ENCODE results near the gene TMEM98.
"Not testable (repeated sequence)": the region's sequence is repeated elsewhere in the genome, so short reads cannot be mapped to it uniquely, and the experiment has no call there.

The TMEM98 gene

DNA sequence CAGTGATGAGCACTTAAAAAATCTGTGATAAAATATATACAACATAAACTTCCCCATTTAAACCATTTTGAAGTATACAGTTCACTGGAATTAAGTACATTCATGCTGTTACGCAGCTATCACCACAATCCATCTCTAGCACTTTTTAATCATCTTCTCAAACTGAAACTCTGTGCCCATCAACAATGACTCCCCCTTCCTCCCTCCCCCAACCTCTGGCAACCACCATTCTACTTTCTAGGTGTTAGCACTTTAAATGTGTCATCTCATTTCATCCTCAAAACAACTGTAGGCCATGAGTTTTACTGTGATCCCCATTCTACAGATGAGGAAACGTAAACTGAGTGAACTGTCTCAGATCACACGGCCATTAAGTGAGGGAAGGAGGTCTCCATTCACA lies 13.8 kb upstream of the TMEM98 start:
- no peak for DNase-seq (ENCODE audit: low read depth)

DNA sequence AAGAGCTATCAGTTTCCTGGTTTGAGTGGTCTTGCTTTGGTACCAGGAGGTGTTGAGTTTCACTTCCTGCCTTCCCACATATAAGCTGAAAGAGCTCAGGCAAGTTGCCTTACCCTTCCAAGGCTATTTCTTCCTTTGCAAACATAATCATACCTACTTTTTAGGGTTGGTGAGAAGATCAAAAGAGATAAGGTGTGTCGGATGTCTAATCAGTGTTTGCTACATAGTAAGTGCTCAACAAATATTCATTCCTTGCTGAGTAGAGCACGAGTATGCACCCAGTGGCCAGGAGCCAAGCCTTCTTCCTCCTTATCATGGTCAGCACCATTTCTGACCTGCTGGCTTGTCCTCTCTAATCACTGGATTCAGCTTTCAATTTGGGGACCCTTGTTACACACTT lies 12.7 kb upstream of the TMEM98 start:
- no peak for DNase-seq (ENCODE audit: low read depth)

DNA sequence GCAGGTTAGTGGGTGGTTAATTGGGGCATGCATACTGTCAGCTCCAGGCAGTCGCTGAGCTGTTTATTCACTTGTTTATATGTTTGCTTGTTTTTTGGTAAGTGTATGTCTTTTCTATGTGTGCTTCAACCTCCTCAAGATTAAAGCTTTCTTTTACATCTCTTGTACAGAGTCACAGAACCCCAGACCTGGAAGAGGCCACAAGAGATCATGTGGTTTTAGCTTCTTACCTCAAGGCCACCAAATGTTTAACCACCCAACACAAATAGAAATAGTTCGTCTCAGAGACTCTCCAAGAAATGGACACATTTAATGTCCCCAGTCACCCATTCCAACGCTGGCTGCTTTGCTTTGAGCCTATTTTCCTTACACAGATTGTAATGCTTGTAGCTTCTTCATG lies 11.8 kb upstream of the TMEM98 start:
- DNase-seq (ENCODE audit: low read depth), result no peak

DNA sequence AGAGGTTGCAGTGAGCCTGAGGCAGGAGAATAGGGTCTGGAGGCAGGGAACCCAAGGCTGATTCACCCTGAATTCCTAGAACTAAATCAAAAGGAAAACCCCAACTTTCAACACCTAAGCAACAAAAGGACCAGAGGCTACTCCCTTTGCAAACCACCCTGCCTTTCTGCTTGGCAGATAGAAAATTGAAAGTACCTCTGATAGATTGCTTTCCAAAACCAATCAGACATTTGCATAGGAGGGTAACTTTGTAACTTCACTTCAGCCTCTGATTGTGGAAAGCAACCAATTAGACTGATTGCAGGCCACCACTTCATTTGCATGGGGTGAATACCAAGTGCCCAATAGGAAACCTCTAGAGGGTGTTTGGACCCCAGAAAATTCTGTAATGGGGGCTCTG lies 10.9 kb upstream of the TMEM98 start:
- DNase-seq (ENCODE audit: low read depth), result no peak

DNA sequence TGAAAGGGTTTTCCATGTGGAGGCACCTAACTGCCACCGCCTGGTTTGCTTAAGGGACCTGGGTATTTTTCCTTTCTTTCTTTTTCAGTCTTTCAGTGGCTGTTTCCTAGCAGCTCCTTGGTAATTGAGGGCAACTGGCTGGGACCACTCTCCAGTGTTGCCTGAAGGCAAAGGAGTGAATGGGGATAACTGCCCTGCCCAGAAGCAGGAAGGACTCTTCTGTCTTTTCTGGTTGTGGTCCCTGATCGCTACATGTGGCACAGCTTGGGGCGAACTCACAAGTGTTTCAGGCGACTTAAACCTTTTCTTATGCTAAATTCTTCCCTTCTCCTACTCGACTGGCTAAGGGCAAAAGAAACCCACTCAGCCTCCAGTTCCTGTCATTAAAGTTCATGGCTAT lies 10.1 kb upstream of the TMEM98 start:
- no peak for DNase-seq (ENCODE audit: low read depth)

DNA sequence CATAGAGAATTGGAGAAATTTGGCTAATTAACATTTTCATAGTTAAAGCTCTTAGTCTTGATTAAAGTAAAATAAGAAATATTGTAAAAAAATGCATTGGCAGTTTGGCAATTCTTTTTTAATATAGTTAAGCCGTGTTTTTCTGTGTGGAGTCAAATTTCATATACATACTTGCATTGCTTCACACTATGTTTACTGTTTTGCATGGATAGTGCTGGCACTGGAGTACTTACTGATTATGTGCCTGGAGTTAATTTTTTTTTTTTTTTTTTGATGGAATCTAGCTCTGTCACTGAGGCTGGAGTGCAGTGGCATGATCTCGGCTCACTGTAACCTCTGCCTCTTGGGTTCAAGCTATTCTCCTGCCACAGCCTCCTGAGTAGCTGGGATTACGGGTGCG lies 8.1 kb upstream of the TMEM98 start:
- not testable (repeated sequence) for DNase-seq (ENCODE audit: low read depth)

DNA sequence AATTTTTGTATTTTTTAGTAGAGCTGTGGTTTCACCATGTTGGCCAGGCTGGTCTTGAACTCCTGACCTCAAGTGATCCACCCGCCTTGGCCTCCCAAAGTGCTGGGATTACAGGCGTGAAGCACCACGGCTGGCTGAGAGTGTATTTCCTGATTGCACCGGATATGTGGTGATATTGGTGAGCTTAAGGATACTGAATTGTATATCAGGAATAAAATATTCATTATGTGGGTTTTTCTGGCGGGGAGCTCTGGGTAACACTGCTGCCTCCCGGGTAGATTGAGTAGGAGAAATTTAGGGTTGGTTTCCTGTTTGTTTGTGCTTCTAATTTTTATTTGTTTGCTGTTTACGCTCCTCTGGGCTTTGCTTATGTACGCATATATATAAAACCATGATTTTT lies 7.7 kb upstream of the TMEM98 start:
- no peak for DNase-seq (ENCODE audit: low read depth)

DNA sequence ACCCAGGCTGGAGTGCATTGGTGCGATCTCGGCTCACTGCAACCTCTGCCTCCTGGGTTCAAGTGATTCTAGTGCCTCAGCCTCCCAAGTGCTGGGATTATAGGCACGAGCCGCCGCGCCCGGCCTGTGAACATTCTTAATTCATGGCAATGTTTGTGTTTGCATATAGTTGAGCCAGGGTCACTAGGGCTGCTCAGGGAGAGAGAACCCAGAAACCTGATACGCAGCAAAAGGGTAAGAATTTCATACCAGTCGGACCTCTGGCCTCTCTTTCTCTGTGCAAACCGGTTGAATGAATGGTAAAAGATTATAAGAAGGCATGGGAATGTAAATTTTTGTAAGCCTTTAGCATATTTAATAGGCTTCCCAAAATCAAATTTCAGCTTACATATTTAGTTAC lies 6.9 kb upstream of the TMEM98 start:
- no peak for DNase-seq (ENCODE audit: low read depth)

DNA sequence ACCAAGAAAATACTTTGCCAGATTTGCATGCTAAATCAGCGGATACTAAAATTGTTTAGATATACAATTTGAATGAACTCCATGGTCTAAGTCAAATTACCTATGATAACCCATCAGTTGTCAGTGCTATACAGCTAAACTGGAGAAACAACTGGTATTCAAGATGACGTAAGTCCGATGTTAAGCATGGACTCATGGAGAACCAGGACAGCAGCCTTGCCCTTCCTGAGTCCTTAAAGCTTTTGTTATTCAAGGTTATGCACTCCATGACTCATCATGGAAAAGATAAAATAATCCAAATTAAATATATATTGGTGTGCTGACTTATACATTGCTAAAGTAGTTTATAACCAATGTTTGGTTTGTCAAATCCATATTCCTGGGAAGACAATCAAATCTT lies 4.0 kb upstream of the TMEM98 start:
- DNase-seq (ENCODE audit: low read depth), result not testable (repeated sequence)

DNA sequence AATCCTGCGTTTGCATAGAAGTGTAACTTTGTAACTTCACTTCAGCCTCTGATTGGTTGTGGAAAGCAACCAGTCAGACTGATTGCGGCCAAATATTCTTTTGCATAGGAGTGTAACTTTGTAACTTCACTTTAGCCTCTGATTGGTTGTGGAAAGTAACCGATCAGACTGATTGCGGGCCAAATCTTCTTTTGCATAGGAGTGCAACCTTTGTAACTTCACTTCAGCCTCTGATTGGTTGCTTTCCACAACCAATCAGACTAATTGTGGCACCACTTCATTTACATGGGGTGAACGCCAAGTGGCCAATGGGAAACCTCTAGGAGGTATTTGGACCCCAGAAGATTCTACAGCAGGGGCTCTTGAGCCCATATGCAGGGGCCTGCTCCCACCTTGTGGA lies 1.8 kb upstream of the TMEM98 start:
- DNase-seq (ENCODE audit: low read depth), result no peak

DNA sequence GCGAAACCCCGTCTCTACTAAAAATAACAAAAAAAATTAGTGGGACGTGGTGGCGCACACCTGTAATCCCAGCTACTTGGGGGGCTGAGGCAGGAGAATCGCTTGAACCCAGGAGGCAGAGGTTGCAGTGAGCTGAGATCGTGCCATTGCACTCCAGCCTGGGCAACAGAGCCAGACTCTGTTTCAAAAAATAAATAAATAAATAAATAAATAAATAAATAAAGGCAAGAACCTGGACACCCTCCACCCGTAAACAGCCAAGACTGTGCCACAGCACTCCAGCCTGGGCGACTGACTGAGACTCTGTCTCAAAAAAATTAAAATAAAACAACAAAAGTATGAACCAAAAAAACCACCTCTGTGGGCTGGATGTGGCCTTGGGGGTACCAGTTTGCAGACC lies 1.2 kb upstream of the TMEM98 start:
- DNase-seq (ENCODE audit: low read depth), result not testable (repeated sequence)

DNA sequence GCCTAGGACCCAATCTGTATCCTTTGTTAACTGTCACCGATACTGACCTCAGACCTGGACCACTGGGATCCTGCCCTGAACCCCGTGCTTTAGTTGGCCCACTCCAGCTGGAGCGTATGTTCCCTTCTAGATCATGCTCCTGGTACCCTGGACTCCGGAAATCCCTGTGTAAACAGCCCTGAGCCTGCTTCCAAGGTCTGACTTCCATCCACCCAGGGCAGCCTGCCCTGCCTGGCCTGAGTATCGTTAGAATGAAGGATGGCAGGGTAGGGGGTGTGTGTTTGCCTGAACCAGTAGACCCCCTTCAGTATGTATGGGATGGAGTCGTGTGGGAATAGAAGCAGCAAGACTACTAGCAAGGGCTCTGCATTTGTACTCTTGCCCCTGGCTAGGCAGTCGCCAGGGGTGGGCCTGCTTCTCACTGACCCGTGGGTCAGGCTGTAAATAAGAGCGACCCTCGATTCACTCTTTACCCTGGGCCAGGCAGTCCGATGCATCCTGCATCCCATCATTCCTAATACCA lies 691 bp upstream of the TMEM98 start:
- DNase-seq (ENCODE audit: low read depth), result no peak

DNA sequence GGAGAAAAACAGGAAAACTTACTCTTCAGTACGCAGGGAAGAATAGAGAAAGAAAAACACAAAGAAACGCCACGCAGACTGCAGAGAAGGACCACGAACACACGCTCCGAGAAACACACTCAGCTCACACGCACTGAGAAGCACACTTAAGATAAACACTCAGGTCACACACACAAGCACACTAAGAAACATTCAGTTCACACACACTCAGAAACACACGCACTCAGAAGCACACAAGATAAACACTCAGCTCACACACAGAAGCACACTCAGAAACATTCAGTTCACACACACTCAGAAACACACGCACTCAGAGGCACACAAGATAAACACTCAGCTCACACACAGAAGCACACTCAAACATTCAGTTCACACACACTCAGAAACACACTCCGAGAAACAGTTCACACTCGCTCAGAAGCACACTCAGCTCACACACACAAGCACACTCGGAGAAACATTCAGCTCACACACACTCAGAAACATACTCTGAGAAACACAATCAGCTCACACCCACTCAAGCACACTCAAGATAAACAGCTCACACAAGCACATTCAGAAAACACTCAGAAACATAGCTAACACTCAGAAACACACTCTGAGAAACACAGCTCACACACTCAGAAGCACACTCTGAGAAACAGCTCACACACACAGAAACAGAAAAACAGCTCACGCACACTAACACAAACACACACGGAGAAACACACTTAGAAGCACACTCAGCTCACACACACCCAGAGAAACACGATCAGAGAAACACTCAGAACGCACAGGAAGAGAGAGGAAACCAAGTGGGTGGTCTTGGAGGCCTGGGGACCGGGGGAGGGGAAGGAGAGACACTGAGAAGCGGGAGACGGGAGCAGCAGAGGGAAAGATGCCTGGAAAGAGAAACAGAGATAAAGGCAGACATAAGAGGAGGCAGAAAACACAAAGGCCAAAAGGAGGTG lies 908 bp downstream of the TMEM98 start:
- DNase-seq (ENCODE audit: low read depth), result no peak

DNA sequence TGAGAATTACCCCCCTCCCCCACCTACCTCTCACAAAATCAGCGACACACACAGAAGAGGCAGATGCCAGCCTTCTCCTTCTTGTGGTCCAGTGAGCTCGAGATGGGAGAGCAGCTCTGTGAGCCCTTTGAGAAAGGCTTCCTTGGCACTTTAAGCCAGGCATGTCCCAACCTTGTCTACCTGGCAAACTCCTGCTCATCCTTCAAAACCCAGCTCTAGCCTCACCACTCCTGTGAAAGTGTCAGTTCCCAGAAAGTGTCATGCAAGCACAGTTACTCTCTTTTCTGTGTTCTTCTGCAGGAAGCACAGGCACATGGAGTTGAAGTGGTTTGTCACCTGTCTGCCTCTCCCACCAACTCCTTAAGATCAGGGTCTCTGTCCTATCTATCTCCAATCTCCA lies 1.6 kb downstream of the TMEM98 start:
- no peak for DNase-seq (ENCODE audit: low read depth)

DNA sequence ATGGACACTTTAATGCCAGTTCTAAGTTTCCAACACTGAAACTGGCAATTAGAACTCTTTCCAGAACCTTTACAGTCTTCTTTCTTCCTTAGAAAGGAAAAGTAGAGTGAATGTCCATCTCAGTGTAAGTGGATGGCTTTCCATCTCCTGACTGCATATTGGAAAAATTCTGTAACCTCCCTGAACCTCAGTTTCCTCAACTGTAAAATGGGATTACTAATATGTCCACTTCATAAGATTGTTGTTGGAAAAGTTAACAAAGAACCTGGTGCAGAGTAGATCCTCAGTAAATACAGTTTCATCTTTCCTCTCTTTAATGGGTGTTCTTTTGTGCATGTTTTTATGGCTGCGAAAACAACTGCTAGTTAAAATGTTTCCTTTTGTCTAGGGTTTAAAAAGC lies 2.6 kb downstream of the TMEM98 start:
- DNase-seq (ENCODE audit: low read depth), result no peak

DNA sequence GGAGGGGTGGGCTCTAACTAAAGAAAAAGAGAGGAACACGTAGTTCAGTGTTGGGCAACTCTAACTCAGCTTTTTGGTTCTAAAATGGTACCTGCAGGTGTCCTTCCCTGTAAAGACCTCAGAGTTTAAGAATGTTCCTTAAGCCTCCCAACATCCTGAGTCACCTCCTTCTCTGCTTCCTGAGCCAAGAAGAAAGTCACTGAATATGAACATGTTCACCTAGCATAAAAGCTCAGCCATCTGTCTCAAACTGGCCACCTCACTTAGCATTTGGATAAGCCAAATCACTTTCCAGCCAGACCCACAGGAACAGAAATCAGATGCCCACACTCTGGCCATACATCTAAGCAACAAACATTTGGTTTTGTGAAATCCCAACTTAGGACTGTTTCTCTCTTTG lies 3.7 kb downstream of the TMEM98 start:
- no peak for DNase-seq (ENCODE audit: low read depth)

DNA sequence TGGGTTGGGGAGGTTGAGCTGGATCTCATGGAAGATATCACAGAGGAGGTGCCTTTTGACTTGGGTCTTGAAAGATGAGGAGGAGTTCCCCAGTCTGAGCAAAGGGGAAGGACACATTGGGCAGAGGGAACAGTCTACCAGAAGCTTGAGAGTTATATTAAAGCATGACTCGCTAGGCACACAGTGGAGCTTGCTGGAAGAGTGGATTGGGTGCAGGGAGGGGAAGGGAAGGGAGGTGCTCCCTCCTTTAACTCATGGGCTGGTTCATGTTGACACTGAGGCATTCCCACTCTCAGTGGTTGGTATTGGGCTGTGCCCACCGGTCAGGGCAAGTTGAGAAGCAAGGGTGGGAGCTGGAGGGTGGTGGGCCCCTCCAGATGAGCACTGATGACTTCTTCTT lies 5.9 kb downstream of the TMEM98 start:
- no peak for DNase-seq (ENCODE audit: low read depth)

DNA sequence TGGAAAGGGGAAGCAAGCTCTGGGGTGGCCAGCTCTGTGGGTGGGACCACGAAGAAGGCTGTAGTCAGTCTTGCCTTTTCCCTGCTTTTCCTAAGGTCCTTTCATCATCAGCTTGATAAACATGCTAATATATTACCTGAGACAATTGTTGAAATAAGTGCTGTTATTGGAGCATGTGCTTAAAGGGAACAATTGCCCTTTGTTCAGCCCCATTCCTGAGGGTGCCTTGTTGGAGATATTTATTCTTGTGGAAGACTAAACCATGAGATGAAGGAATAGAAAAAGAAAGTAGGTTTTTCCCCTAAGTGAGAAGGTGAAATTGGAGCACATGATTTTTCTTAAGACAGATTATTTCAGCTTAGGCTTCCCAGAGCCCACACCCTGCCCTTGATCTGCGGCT lies 7.8 kb downstream of the TMEM98 start:
- no peak for DNase-seq (ENCODE audit: low read depth)

DNA sequence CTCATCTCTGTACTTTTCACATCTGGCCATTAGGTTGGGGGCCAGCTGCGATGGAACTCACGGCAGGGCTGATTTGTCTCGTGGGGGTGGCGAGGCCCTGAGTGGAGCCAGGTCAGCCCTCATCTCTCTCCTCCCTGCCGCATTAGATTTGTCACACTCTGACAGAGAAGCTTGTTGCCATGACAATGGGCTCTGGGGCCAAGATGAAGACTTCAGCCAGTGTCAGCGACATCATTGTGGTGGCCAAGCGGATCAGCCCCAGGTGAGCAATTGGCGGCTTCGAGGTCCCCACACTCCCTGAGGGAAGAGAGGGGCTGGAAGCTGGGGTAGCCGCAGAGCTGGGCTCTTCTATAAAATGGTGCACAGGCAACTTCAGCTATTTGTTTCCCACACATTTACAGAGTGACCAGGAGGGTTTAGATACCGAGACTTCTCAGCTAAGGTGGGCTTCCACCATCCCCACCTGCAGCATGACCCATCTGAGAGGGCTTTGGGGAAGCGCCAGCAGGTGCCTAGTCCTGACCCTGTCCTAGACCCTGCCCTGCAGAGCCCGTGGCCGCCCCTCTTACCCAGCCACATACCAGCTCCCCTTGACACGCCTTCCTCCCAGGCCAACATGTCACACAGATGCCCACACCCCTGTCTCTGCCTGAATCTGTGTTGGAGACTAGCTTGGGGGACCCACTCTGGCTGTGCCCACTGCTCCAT lies 8.4 kb downstream of the TMEM98 start:
- DNase-seq (ENCODE audit: low read depth), result no peak

DNA sequence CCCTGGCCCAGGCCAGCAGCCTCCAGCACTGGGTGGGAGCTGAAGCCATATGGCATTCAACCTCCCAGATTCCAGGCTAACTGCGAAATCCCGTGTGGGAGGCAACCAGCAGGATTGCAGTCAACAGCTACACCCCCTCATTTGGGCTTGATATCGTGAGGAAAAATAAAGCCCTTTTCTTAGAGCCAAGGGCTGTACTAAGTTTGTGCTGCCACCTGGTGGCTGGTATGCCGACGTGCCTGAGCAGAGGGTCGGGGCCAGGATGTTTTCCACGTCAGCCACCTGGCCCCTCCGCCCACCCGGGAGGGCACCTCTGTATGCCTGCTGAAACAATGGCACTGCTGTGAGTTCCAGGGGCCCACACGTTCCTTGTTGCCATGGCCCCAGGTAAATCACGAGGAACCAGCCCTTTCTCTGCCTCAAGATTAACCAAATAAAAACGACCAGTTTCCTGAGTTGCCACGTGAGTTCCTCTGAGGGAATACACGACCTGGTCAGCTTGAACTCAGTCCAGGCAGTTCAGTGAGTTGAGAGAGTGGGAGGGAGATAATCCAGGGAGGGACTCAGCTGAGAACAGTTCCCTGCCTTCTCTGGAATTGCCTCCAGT lies 9.0 kb downstream of the TMEM98 start:
- DNase-seq (ENCODE audit: low read depth), result no peak

DNA sequence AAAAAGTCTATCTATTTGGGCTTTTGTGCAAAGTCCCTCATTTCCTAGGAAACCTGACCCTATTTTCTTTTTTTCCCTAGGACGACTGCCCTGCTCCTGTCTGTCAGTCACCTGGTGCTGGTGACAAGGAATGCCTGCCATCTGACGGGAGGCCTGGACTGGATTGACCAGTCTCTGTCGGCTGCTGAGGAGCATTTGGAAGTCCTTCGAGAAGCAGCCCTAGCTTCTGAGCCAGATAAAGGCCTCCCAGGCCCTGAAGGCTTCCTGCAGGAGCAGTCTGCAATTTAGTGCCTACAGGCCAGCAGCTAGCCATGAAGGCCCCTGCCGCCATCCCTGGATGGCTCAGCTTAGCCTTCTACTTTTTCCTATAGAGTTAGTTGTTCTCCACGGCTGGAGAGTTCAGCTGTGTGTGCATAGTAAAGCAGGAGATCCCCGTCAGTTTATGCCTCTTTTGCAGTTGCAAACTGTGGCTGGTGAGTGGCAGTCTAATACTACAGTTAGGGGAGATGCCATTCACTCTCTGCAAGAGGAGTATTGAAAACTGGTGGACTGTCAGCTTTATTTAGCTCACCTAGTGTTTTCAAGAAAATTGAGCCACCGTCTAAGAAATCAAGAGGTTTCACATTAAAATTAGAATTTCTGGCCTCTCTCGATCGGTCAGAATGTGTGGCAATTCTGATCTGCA lies 12.9 kb downstream of the TMEM98 start:
- DNase-seq (ENCODE audit: low read depth), result no peak

DNA sequence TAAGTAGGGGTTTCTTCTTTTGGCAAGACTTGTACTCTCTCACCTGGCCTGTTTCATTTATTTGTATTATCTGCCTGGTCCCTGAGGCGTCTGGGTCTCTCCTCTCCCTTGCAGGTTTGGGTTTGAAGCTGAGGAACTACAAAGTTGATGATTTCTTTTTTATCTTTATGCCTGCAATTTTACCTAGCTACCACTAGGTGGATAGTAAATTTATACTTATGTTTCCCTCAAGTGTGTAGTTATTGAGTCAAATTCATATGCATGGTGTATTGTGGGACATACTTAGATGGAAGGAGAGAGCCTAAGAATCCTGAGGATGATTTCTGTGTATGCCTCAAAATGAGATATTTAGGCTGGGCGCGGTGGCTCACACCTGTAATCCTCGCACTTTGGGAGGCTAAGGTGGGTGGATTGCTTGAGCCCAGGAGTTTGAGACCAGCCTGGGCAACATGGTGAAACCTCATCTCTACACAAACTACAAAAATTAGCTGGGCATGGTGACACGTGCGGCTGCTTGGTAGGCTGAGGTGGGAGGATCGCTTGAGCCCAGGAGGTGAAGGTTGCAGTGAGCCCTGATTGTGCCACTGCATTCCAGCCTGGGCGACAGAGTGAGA lies 13.6 kb downstream of the TMEM98 start:
- no peak for DNase-seq (ENCODE audit: low read depth)
